Cardiac muscle cell (in vitro differentiated cells and primary cell): Measurements from ENCODE around the gene ATG9B. TPM values are rescaled to one million over a fixed set of nuclear protein-coding genes. Genes with fewer than 3 reads are reported as not detected.

ENCODE experiments used
- DNase-seq, 2 donors: peaks; one replicate each; pipeline versions ENCODE4 v3.0.0 to v3.0.0-alpha.2; 2010 to 2017; ENCODE audit warnings: low read depth in 1 of 2, low spot score in 1 of 2
- H3K27ac ChIP-seq: fragments of 200-600 bp; sonication (generic); 2 replicates; pipeline ENCODE4 v1.5.1; 2016
- H3K27me3 ChIP-seq: fragments of 200-600 bp; sonication (generic); 2 replicates; pipeline ENCODE4 v1.6.0; 2016; ENCODE audit warnings: control low read depth
- H3K36me3 ChIP-seq: fragments of 200-600 bp; sonication (generic); 2 replicates; pipeline ENCODE4 v1.5.1; 2016; ENCODE audit warnings: control low read depth
- H3K4me1 ChIP-seq: fragments of 200-600 bp; sonication (generic); 2 replicates; pipeline ENCODE4 v1.8.1; 2017; ENCODE audit warnings: low read depth, mild to moderate bottlenecking, mixed run types
- H3K4me3 ChIP-seq: fragments of 200-600 bp; sonication (generic); 2 replicates; pipeline ENCODE4 v1.5.1; 2016; ENCODE audit warnings: mild to moderate bottlenecking
- H3K9me3 ChIP-seq: fragments of 200-600 bp; sonication (generic); 2 replicates; pipeline ENCODE4 v1.5.1; 2017; ENCODE audit warnings: low read depth, mild to moderate bottlenecking, control low read depth
- polyA plus RNA-seq: library from polyadenylated mRNA; unstranded; fragments of >200 nt; fragmentation: Nextera tagmentation; extraction: Ambion mirVana; gene quantifications from 2 replicates; pipeline ENCODE4 v1.2.1, GENCODE V29; 2016
- total RNA-seq: library from RNA; depleted of rRNA; stranded (reverse); fragments of >200 nt; gene quantifications from 2 replicates; pipeline ENCODE4 v1.2.3, GENCODE V29; 2016
- TF ChIP-seq, protein P1 (sequence below): IDR thresholded peaks from 2 replicates; pipeline ENCODE4 v1.5.1; 2012; ENCODE audit warnings: low read depth, mild to moderate bottlenecking, low read length

ATG9B gene
- total and polyA plus RNA-seq, 2 experiments from 2014 or later, result 8.4 to 13.0 TPM

- H3K9me3 ChIP-seq, result no peaks in the 10 kb centered on the region
- DNase-seq, result no peak
- TF ChIP-seq, protein P1, sequence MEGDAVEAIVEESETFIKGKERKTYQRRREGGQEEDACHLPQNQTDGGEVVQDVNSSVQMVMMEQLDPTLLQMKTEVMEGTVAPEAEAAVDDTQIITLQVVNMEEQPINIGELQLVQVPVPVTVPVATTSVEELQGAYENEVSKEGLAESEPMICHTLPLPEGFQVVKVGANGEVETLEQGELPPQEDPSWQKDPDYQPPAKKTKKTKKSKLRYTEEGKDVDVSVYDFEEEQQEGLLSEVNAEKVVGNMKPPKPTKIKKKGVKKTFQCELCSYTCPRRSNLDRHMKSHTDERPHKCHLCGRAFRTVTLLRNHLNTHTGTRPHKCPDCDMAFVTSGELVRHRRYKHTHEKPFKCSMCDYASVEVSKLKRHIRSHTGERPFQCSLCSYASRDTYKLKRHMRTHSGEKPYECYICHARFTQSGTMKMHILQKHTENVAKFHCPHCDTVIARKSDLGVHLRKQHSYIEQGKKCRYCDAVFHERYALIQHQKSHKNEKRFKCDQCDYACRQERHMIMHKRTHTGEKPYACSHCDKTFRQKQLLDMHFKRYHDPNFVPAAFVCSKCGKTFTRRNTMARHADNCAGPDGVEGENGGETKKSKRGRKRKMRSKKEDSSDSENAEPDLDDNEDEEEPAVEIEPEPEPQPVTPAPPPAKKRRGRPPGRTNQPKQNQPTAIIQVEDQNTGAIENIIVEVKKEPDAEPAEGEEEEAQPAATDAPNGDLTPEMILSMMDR, result no peak
- no peak overlapping the region for H3K27ac ChIP-seq
- no peak overlapping the region for H3K4me3 ChIP-seq
- H3K27me3 ChIP-seq, result no peaks in the 10 kb centered on the region
- H3K36me3 ChIP-seq, result no peaks in the 10 kb centered on the region
- peaks cover 15% of the 10 kb centered on the region for H3K4me1 ChIP-seq
These were observed 1.8 kb upstream of the ATG9B start for GRCh38 chr7:151025924-151026671.

DNA sequence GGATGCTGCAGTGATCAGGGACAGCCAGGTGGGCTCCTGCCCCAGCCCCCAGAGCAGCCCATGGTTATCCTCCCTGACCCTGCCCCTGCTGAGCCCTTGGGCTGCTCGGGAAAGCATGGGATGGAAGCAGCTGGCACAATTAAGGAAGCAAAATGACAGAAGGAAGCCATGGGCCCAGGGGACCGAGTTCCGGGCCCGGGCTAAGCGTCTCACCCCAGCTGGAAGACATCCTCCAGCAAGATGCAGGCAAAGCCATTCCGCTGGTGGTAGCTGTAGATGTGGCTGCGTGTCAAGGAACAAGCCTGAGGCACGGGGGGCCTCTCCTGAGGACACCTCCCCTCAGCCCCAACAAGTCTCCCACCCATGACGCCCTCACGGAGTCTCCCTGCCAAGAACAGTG, 1.1 kb downstream of the ATG9B start:
- TF ChIP-seq, protein P1, result no peak
- H3K9me3 ChIP-seq, result no peaks in the 10 kb centered on the region
- H3K27me3 ChIP-seq, result peaks cover 10% of the 10 kb centered on the region
- H3K36me3 ChIP-seq, result no peaks in the 10 kb centered on the region
- H3K4me3 ChIP-seq, result no peak overlapping the region
- H3K27ac ChIP-seq, result no peak overlapping the region
- H3K4me1 ChIP-seq, result peaks cover 24% of the 10 kb centered on the region
- no peak for DNase-seq

GRCh38 chr7:151020231-151020630, 4.1 kb downstream of the ATG9B start:
- H3K4me3 ChIP-seq, result no peak overlapping the region

DNA sequence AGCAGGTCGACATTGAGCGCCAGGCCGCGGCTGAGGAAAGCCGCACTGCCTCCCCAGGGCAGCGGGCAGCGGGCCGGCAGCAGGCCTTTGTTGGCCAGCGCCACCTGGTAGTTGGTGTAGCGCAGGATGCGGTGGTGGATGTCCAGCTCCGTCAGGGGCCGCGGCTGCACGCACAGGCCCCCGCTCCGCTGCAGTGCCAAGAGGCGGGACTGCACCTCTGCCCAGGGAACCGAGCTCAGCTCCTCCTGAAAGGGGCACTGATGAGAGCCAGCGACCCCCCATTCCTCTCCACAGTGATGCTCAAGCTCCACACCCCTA, 5.2 kb downstream of the ATG9B start:
- TF ChIP-seq, protein P1, result peak; percentile 0
- peaks cover 10% of the 10 kb centered on the region for H3K27me3 ChIP-seq
- no peak for DNase-seq
- no peaks in the 10 kb centered on the region for H3K9me3 ChIP-seq
- H3K27ac ChIP-seq, result no peak overlapping the region
- H3K4me3 ChIP-seq, result no peak overlapping the region
- H3K4me1 ChIP-seq, result peaks cover 21% of the 10 kb centered on the region
- no peaks in the 10 kb centered on the region for H3K36me3 ChIP-seq

More at GRCh38 chr7:151020231-151020630, 4.1 kb downstream of the ATG9B start:
- Histone ChIP-seq H3K4me1 (peaks cover 21% of the 10 kb centered on the region), H3K27me3 (peaks cover 10% of the 10 kb centered on the region), H3K27ac (no peak overlapping the region), H3K9me3 (no peaks in the 10 kb centered on the region), H3K36me3 (no peaks in the 10 kb centered on the region)
- TF ChIP-seq, protein P1, result no peak
- DNase-seq, result no peak

GRCh38 chr7:151018421-151019129, 5.7 kb downstream of the ATG9B start:
- peak; percentile 30 to 39 for DNase-seq
- Histone ChIP-seq H3K27ac (no peak overlapping the region), H3K36me3 (no peaks in the 10 kb centered on the region), H3K9me3 (no peaks in the 10 kb centered on the region), H3K4me1 (peaks cover 21% of the 10 kb centered on the region), H3K27me3 (peaks cover 10% of the 10 kb centered on the region), H3K4me3 (peak overlapping the region; percentile 17)
- TF ChIP-seq, protein P1, result no peak
